ENCODE data around the gene APELA. TPM values are rescaled to one million over a fixed set of nuclear protein-coding genes. Genes with fewer than 3 reads are reported as not detected.

APELA gene
- total RNA-seq: under 1 TPM in 2 of 4 donors, not detected in 2; 0.22 to 0.51 TPM

- TF ChIP-seq POLR2A (IDR thresholded peaks at IDR 0.05) (no peak), CTCF (IDR thresholded peaks at IDR 0.05) (no peak)
- 16 to 20% methylated on average over 7 of the region's 7 CpGs for WGBS, 2 donors
- intact Hi-C loops (cut with DNase I; ENCODE audit: low total_unique reads): no loop called here
- DNase-seq (ENCODE audit: low spot score in 2 of 2): no peak
- H3K4me3 ChIP-seq (ENCODE audit: low read depth, poor library complexity, severe bottlenecking): no peak within 1 kb of the TSS
These were observed at the start of gene APELA for GRCh38 chr4:164876700-164877324. APELA (plus strand) TSS chr4:164877178; CDS start chr4:164877332, 154 bp downstream.

- no peak for DNase-seq (ENCODE audit: low spot score in 2 of 2)
- TF ChIP-seq POLR2A (IDR thresholded peaks at IDR 0.05) (no peak), CTCF (IDR thresholded peaks at IDR 0.05) (no peak)
- intact Hi-C loops (cut with DNase I; ENCODE audit: low total_unique reads): no loop called here
- WGBS, 2 donors: 68 to 79% methylated on average over 3 of the region's 3 CpGs
- no peak overlapping the region for H3K4me3 ChIP-seq (ENCODE audit: low read depth, poor library complexity, severe bottlenecking)
These were observed 48.0 kb upstream of the APELA start for GRCh38 chr4:164828955-164829354.

- no peak overlapping the region for H3K4me3 ChIP-seq (ENCODE audit: low read depth, poor library complexity, severe bottlenecking)
- intact Hi-C loops (cut with DNase I; ENCODE audit: low total_unique reads): no loop called here
- TF ChIP-seq POLR2A (IDR thresholded peaks at IDR 0.05): no peak
- no peak for TF ChIP-seq CTCF (IDR thresholded peaks at IDR 0.05)
- DNase-seq (ENCODE audit: low spot score in 2 of 2): no peak
- 38 to 54% methylated on average over 4 of the region's 4 CpGs for WGBS, 2 donors
These were observed 30.4 kb upstream of the APELA start for GRCh38 chr4:164846566-164846965.

- no peak for DNase-seq (ENCODE audit: low spot score in 2 of 2)
- H3K4me3 ChIP-seq (ENCODE audit: low read depth, poor library complexity, severe bottlenecking): no peak overlapping the region
- TF ChIP-seq CTCF (IDR thresholded peaks at IDR 0.05) (no peak), POLR2A (IDR thresholded peaks at IDR 0.05) (no peak)
- intact Hi-C loops (cut with DNase I; ENCODE audit: low total_unique reads): no loop called here
- WGBS, 2 donors: 49 to 51% methylated on average over 3 of the region's 3 CpGs
These were observed 30.0 kb upstream of the APELA start for GRCh38 chr4:164847016-164847415.

- 53 to 74% methylated on average over 2 of the region's 2 CpGs for WGBS, 2 donors
- intact Hi-C loops (cut with DNase I; ENCODE audit: low total_unique reads): no loop called here
- no peak for DNase-seq (ENCODE audit: low spot score in 2 of 2)
- H3K4me3 ChIP-seq (ENCODE audit: low read depth, poor library complexity, severe bottlenecking): no peak overlapping the region
- TF ChIP-seq CTCF (IDR thresholded peaks at IDR 0.05): no peak
- TF ChIP-seq POLR2A (IDR thresholded peaks at IDR 0.05): no peak
These were observed 28.9 kb upstream of the APELA start for GRCh38 chr4:164847967-164848649.
